NCI-H1092 treated with DMSO at 0.1 percent for 48 hours (cell line): ENCODE data around the gene DMAP1.

Experiments
- DNase-seq: peaks from one replicate; lab custom pipeline; 2025; lab: John Stamatoyannopoulos, UW

DMAP1 gene

DNA sequence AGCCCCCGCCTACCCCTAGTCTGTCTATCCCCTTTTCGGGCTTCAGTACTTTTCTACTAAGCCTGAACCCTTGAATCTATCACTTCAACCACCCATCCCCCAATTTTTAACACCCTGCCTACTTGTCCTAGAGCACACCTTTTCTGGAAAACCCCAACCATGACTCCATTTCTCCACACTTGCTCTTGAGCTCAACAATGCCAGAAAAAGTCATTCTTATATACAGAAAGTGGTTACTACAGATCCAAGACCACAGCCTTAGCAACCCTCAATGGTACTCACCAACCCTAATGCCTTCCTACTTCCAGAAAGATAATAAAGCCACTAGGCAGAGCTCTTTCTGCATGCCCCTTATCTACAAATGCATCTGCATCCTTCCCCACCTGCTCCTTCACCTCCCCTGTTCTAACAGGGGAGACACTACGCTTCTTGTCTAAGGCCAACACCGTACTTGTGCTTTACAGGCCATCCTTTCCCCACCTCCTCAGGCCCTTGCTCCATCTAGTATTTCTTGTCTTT, 41.2 kb downstream of the DMAP1 start:
- DNase-seq: no peak

DNA sequence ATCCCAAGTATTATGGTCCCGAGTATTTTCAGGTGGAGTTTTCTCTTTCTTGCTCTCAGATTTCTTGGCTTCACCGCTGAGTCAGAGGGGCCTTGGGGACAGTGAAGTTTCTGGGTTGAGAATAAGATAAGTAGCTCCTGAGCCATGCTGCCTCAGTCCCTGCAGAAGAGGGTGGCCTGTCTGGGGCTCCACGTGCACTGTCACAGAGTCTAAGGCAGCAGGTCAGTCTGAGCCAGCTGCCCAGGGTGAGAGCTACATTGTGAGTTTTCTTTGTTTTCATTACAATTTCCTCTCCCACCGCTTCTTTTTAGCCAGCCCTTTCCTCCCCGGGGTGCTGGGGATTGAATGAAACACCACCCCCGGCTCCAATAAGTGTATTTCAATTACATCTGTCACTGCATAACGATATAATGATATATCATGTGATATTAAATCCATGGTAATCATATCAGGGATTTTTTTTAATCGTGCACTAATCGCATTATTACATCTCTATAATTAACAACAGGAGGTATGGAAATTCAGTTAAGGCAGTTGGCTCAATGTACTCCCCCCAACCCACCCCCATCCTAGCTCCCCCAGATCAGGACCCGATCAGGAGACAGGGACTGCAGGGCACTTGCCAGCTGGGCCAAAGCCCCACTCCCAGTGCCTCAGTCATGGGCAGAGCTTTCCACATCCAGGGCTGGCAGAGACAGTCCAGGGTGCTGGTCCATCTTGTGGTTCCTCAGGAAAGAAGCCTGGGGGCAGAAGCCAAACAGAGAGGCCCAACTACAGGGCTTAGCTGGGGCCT, 43.7 kb downstream of the DMAP1 start:
- DNase-seq: peak; percentile 57

DNA sequence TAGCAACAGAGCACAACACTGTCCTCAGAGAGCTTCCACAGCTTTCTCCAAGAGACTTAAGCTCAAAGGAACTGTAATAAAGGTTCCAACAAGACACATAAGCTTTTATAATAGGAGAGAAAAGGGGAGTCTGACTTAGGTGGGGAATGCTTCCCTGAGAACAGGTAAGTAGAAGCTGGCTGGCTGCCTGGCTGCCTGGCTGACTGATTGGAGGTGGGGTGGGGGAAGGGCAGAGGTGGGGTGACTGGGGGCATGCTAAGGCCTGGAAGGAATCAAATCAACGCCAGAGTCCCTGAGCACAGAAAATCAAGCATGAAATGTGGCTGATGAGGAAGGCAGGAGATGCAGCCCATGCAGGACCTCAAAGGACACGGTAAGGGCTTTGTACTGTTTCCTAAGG, 45.8 kb downstream of the DMAP1 start:
- DNase-seq: no peak

DNA sequence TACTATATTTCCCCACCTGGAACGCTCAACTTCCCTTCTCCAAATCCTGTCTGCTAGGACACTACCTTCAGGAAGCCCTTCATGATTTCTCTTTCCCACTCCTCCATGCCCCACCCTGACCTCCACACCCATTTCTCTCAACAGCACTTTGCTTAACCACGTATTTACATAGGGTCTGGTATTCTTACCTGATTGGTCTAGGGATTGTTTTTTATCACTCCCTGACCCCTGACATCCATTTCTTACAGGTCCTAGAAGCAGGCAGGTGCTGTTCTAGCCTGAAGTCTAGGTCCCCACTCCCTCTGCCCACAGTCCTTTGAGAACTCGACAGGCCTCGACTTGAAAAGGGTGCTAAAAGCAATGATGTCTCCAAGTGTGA, 47.5 kb downstream of the DMAP1 start:
- DNase-seq: no peak

DNA sequence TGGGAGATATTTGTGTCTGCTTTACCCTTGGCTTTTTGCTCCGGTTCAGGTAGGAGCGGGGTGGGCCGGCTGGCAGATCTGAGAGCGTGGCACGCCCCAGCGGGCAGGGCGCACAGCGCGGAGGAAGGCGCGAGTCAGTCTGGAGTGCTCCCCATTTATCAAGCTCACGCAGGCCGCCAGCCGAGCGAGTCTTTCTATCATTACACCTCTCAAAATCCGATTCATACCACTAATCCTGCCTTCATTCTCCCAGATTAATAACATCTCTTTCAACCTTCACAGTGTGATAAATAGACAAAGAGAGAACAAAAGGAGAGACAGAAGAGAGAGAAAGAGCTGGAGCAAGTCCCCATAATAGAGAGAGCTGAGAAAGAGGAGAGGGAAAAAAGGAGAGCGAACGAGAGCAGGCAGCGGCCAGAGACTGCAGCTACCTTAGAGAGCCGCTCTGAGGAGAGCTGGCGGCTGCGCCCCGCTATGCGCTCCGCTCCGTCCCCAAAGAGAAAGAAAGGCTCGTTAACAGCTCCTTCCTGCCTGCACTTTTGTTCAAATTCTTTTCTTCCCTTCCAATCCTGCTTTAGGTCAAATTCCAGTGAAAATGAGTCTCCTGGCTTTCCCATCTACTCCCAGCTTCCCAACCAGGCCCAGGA, 48.0 kb downstream of the DMAP1 start:
- DNase-seq: no peak

DNA sequence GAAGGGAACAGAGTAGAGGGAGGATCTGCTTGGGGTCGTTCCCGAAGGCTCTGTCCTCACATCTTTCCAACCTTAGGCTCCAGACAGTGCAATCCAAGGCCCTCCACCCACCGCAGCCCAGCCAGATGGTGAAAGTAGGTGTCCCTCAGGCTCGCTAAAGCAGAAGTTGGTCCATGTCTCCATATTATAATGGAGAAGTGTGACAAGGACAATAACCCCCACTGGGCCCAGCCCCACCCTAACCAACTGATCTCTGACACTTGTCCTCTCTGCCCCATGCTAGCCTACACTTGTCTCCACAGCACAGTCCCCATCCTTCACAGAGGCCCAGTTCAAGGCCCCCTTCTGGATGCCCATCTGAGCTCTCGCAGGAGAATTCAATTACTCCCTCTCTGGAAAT, 48.7 kb downstream of the DMAP1 start:
- no peak for DNase-seq

DNA sequence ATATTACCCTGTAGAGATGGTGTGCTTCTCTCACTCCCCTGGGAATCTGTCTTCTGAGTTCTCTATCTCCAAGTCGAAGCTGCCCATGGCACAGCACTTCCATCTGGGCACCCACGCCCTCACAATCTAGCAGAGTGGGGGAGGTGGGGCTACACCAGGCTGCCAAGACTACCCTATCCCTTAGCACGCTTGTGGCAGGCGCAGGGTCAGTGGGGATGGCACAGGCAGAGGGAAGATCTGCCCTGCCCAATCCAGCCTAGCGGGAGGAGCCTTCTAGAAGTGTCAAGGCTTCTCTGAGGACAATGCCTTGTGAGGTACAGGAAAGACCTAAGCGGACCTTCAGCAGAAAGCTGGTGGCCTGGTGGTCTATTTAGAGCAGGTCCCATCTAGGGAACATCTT, 49.1 kb downstream of the DMAP1 start:
- DNase-seq: no peak

DNA sequence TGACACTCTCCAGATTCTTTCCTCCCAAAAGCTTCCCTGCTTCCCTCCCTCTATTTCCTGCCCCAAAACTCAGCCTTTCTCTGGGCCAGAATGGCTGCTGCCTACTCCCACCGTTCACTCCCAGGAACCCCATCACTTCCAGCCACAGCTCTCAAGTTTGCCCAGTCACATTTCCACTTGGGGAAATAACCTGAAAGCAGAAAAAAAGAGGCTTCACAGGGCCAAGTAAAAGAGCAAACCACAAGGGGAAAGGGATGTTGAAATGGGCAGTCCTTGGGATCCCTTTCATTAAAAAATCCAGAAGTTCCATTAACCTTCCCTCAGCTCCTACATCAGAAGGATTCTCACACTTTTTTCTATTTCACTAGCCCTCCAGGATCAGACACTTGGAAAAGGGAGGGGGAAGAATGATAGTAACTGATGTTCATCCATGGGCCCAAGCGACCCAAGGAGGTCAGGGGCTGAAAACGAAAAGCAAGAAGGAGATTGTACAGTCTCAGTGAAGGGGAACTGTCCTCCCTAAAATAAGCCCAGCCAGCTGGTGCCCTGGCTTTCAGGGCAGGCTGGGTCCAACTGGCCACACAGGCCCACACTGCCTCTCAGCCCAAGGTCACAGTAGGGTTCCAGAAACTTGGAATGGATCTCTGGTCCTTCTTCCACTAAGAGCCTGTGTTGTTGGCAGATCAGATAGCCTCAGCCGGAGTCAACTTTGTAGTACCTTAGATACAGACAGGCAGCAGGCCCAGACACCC, 49.7 kb downstream of the DMAP1 start:
- no peak for DNase-seq

DNA sequence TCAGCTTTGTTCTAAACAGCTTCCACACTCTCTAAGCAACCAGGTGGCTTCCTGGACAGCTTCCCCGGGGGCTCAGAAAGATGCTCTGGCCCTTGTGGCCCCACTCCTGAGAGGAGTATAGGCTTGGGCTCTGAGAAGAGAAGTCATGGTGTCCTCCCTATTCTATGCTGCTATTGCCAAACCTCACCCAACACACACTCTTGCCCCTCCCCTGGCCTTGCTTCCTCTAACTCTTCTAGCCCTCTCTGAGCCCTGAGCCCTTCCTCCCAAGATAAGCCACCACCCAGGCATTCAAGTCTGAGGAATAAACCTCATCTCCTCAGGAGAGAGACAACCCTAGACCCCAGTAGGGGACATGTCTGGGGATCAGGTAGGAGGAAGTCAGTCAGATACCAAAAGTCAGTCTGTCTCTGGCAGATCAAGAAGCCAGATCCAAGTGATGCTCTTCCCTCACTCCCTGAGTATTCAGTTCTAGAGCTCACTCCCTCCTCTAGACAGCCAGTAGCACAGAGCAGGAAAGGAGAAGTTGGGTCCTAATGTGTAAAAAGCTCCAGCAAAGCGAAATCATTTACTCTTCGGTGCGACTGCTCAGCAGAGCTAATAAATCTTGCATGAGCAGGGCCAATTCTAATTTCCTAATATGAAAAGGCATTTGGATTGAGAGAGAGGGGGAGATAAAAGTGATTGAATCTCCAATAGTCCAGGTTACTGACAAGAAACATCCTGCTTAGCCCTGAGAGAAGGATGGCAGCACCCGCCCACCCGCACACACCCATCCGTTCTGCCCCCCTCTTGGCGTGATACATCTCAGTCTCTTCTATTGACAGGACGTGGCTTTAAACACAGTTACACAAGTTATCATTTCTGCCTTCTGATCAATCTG, 50.5 kb downstream of the DMAP1 start:
- no peak for DNase-seq

DNA sequence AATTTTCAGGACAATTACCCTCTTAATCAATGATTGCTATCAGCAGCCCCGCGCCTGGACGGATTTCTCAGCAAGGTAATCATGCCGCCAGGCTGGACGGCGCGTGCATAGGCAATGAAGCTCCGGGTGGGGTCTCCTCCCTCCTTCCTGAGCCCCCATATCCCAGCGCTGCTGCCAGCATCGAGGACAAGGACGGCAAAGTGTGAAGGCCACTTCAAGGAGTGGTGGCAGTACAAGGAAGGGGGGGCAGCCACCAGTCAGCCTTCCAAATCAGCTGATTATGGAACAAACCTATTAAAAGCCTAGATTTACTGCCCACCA, 51.1 kb downstream of the DMAP1 start:
- no peak for DNase-seq

DNA sequence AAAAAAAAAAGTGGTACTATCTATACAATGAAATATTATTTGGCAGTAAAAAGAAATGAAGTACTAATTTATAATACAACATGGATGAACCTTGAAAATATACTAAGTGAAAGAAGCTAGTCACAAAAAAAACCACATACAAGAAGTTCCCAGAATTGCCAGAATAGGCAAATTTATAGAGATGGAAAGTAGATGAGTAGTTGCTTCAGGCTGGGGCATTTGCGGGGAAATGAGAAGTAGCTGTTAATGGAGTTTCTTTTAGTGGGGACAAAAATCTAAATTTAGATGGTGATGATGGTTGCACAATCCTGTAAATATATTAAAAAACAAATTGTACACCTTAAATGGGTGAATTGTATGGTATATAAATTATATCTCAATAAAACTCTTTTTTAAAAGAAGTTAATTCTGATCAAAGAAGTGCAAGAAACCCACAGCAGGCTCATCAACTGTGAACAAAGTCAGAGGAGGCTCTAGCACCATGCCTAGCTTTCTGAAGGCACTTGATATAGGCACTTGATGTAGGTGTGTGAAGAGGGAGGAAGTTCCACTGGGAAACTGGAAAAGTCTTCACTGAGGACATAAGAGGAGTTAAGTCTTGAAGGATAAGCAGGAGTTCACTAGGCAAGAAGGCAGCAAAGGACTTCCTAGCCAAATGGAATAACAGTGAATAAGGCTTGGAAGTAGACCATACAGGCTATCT, 52.5 kb downstream of the DMAP1 start:
- no peak for DNase-seq

DNA sequence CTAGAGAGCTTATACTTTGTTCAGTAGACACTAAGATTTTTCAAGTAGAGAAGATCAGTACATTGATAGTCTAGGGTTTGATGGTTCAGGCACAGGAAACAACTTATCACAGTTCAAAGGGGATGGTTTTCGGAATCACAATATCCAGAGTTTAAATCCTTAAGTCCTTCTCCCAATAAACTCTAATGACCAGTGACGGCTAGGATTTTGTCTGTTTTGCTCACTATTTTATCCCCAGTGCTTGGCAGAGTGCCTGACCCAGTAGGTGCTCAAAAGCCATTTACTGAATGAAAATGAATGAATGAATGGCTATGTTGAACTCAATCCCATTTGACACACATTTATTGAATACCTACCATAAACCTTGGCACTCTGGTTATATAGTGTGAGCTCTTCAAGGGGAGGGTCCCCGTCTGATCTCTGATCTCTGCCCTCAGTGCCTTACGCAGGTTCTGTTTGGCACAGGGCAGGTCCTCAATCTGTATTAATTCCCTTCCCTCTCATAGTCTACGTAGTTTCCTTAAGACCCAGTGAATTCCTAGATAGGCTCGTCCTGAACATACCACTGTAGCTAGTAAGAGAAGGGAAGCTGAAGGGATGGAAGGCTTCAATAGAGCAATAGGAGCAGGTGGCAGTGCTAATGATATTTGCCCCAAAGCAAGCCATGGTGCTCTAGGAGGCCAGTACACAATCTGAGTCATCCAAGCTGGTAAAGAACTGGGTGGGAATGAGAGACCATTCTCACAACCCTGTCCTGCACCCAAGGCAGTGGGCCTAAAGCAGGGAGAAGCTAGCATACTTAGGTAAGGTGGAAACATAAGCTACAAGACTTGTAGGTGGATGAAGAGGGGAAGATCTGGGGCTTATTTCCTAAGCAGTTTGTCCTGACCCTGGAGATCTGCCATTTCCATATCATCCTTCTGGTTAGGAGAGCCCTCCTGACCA, 53.4 kb downstream of the DMAP1 start:
- no peak for DNase-seq

DNA sequence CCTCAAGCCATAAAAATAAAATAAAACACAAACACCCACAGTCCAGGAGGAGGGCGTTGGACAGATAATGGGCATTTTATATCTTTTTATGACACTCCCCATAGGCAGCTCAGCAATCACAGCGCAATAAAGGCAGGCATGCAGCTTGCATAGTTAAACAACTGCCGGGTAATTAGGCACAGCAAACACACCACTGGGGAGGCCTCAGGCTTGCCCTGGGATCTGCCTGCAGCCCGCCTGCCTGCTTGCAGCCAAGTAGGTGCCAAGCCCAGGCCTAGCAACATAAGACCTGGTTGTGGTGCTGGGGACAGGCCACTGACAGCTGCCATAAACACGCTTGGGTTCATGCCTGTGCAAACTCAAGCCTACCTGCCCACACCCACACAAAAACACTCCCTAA, 54.2 kb downstream of the DMAP1 start:
- DNase-seq: peak; percentile 54

DNA sequence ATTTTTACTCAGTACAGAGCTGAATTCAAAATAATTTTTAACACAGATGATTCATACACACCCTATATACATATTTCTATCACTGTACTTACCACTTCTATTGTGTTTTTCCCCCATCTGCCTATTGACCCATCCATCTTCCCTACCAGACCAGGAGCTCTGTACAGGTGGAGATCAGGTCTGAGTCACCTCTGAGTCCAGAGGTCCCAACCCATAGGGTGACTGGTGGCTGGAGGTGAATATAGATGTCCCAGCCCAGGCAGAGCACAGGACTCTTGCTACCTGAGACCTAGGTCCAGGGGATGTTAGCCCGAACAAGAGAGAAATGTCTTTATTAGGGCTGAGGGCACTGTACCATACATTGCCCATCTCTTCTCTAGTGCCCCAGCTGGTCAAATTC, 54.8 kb downstream of the DMAP1 start:
- DNase-seq: no peak
